ENCODE results near the gene CEP44. TPM values are rescaled to one million over a fixed set of nuclear protein-coding genes. Genes with fewer than 3 reads are reported as not detected.

Gene CEP44, protein sequence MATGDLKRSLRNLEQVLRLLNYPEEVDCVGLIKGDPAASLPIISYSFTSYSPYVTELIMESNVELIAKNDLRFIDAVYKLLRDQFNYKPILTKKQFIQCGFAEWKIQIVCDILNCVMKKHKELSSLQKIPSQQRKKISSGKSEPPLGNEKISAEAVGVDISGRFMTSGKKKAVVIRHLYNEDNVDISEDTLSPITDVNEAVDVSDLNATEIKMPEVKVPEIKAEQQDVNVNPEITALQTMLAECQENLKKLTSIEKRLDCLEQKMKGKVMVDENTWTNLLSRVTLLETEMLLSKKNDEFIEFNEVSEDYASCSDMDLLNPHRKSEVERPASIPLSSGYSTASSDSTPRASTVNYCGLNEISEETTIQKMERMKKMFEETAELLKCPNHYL
- polyA plus RNA-seq (3.9 to 8.0 TPM (median 5.3 TPM) in 3 replicates), polyA minus RNA-seq (2.5 to 8.2 TPM (median 3.2 TPM) in 3 replicates)
- 10.5 TPM for polyA plus RNA-seq (2011; ENCODE audit: low read depth)
- 2.5 and 4.0 TPM in 2 replicates for polyA plus RNA-seq (2011; cell fraction: cytosol; rRNA removed)
- 7.0 and 7.9 TPM in 2 replicates for polyA plus RNA-seq (2011; cell fraction: nucleus; rRNA removed)
- 4.1 and 7.4 TPM in 2 replicates for polyA plus RNA-seq (2012; ENCODE audit: low replicate concordance)
- 4.8 TPM for polyA minus RNA-seq (2011; cell fraction: cytosol; rRNA and poly(A)+ RNA removed)
- polyA minus RNA-seq (2011; cell fraction: nucleus; rRNA and poly(A)+ RNA removed): 4.1 and 11.5 TPM in 2 replicates

DNA sequence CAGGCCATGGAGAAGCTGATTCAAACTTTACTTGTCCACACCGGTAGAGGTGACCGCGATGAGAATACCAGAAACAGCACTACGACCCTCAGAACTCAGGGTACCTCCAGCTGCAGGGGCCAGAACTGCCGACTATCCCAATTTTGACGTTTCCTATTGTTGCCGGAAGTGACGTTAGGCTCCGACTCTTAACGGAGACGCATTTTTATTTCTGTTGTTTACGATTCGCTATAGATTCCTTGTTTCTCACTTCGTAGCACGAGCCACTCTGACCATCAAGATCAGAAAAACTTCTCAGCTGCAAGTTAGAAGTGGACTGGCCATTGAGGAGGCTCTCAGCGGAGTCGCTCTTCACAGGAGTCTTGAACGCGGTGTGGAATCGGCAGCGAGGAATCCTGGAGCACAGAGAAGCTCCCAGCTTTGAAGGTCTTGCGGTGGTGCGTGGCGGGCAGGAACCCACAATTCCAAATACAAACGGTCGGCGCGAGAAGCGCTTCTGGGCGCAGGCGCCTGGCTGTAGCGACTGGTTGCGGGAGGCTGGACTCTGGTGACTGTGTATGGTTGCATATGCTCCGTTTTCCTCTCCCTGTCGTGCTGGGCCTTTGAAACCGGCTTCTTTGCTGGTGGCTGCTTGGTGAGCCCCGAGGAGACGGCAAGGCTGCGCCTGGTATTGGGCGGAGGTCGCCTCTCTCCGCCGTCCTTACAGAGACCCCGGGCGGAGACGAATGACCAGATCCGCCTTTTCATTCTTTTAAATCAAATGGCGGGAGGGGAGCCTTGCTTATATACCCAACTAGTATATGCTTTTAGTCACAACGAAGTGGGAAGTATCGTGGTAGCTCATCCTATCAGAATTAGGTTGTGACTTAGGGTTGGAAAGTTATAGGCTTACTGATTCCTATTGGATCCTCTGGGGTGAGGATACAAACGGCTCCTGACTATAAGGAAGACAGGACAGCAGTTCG is at the start of gene CEP44, which contains the start of gene FBXO8:
CEP44 (plus strand) TSS at position 405 of the 965 bp plus-strand sequence. CDS start 15,211 bp downstream, outside the sequence.
FBXO8 (minus strand) TSS at position 161 of the 965 bp plus-strand sequence. CDS start 20,575 bp downstream, outside the sequence.
- TF ChIP-seq, protein P1, sequence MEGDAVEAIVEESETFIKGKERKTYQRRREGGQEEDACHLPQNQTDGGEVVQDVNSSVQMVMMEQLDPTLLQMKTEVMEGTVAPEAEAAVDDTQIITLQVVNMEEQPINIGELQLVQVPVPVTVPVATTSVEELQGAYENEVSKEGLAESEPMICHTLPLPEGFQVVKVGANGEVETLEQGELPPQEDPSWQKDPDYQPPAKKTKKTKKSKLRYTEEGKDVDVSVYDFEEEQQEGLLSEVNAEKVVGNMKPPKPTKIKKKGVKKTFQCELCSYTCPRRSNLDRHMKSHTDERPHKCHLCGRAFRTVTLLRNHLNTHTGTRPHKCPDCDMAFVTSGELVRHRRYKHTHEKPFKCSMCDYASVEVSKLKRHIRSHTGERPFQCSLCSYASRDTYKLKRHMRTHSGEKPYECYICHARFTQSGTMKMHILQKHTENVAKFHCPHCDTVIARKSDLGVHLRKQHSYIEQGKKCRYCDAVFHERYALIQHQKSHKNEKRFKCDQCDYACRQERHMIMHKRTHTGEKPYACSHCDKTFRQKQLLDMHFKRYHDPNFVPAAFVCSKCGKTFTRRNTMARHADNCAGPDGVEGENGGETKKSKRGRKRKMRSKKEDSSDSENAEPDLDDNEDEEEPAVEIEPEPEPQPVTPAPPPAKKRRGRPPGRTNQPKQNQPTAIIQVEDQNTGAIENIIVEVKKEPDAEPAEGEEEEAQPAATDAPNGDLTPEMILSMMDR (optimal IDR thresholded peaks at IDR 0.05 in 1 of 3, IDR thresholded peaks at IDR 0.05 in 1 of 3, conservative IDR thresholded peaks at IDR 0.05 in 1 of 3; ENCODE audit: extremely low read depth in 1 of 3, insufficient read depth in 2 of 3, low read length in 3 of 3): no peak
- no peaks in the 10 kb centered on the region for H3K27me3 ChIP-seq (ENCODE audit: control insufficient read depth, extremely low read depth, insufficient read depth, low read length)
- H3K36me3 ChIP-seq (ENCODE audit: control insufficient read depth in 2 of 2, extremely low read depth in 1 of 2, insufficient read depth in 2 of 2, low read length in 2 of 2): no peaks in the 10 kb centered on the region
- H3K4me3 ChIP-seq (ENCODE audit: control insufficient read depth in 2 of 3, extremely low read depth in 1 of 3, insufficient read depth in 2 of 3, low read depth in 1 of 3, low read length in 3 of 3): peak within 1 kb of the TSS; percentile 69 to 88 (median 83)
- DNase-seq (ENCODE audit: low read depth, low spot score) (no peak), FAIRE-seq (peak; percentile 84)
- peak within 1 kb of the TSS; percentile 81 for H3K4me2 ChIP-seq (ENCODE audit: control insufficient read depth, extremely low read depth, insufficient read depth, low read depth, low read length)
- H4K20me1 ChIP-seq (ENCODE audit: control insufficient read depth, extremely low read depth, insufficient read depth, low read length): no peaks in the 10 kb centered on the region
- peaks cover 47% of the 10 kb centered on the region for H3K79me2 ChIP-seq (ENCODE audit: control insufficient read depth, insufficient read depth, low read length)
- dilution Hi-C loops (cut with MboI; ENCODE audit: extremely low pct_ligation_motif_present, low sequenced_read_pairs): no loop called here
- no peaks in the 10 kb centered on the region for H3K9me3 ChIP-seq (ENCODE audit: control insufficient read depth, low read depth, low read length)
- peak within 1 kb of the TSS; percentile 96 for H3K9ac ChIP-seq (ENCODE audit: control insufficient read depth, extremely low read depth, insufficient read depth, low read length)
- H3K27ac ChIP-seq (ENCODE audit: control insufficient read depth, insufficient read depth, low read length): peak within 1 kb of the TSS; percentile 97
- peak within 1 kb of the TSS; percentile 97 for H2AFZ ChIP-seq (ENCODE audit: control insufficient read depth, low read length)
- no peaks in the 10 kb centered on the region for H3K9me1 ChIP-seq (ENCODE audit: control insufficient read depth, extremely low read depth, insufficient read depth, low read length)
- H3K4me1 ChIP-seq (ENCODE audit: control insufficient read depth, extremely low read depth, insufficient read depth, low read length): peaks cover 18% of the 10 kb centered on the region

DNA sequence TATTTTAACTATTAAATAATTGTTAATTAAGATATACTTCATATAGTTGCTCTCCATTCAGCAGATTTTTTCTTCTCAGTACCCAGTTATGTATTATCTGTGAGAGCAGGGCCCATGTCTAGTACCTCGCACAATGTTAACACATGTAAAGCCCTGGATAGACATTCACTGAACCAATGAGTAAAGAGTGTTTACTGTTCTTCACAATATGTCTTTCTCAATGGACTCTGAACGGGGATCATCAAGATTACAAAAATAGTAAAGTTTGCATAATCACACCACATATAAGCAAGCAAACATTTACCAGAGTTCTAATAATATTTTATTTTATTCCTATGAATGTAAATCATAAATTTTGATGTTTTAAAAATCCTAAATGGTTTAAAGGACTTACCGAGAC is 47.4 kb upstream of the CEP44 start:
- H3K9me1 ChIP-seq (ENCODE audit: control insufficient read depth, extremely low read depth, insufficient read depth, low read length): no peaks in the 10 kb centered on the region
- no peak overlapping the region for H2AFZ ChIP-seq (ENCODE audit: control insufficient read depth, low read length)
- H3K9ac ChIP-seq (ENCODE audit: control insufficient read depth, extremely low read depth, insufficient read depth, low read length): no peak overlapping the region
- H3K79me2 ChIP-seq (ENCODE audit: control insufficient read depth, insufficient read depth, low read length): no peaks in the 10 kb centered on the region
- H3K27ac ChIP-seq (ENCODE audit: control insufficient read depth, insufficient read depth, low read length): no peak overlapping the region
- H3K4me3 ChIP-seq (ENCODE audit: control insufficient read depth in 2 of 3, extremely low read depth in 1 of 3, insufficient read depth in 2 of 3, low read depth in 1 of 3, low read length in 3 of 3): no peak overlapping the region
- DNase-seq (ENCODE audit: low read depth, low spot score): no peak
- no peak for FAIRE-seq
- H4K20me1 ChIP-seq (ENCODE audit: control insufficient read depth, extremely low read depth, insufficient read depth, low read length): no peaks in the 10 kb centered on the region
- H3K27me3 ChIP-seq (ENCODE audit: control insufficient read depth, extremely low read depth, insufficient read depth, low read length): no peaks in the 10 kb centered on the region
- dilution Hi-C loops (cut with MboI; ENCODE audit: extremely low pct_ligation_motif_present, low sequenced_read_pairs): no loop called here
- H3K36me3 ChIP-seq (ENCODE audit: control insufficient read depth in 2 of 2, extremely low read depth in 1 of 2, insufficient read depth in 2 of 2, low read length in 2 of 2): no peaks in the 10 kb centered on the region
- H3K4me1 ChIP-seq (ENCODE audit: control insufficient read depth, extremely low read depth, insufficient read depth, low read length): no peaks in the 10 kb centered on the region
- TF ChIP-seq EZH2 (IDR thresholded peaks at IDR 0.05; ENCODE audit: low read length): no peak
- TF ChIP-seq, protein P1 (optimal IDR thresholded peaks at IDR 0.05 in 1 of 3, IDR thresholded peaks at IDR 0.05 in 1 of 3, conservative IDR thresholded peaks at IDR 0.05 in 1 of 3; ENCODE audit: extremely low read depth in 1 of 3, insufficient read depth in 2 of 3, low read length in 3 of 3): no peak
- H3K4me2 ChIP-seq (ENCODE audit: control insufficient read depth, extremely low read depth, insufficient read depth, low read depth, low read length): no peak overlapping the region
- no peaks in the 10 kb centered on the region for H3K9me3 ChIP-seq (ENCODE audit: control insufficient read depth, low read depth, low read length)
